IMR-90 (cell line): ENCODE results near the gene CHRNA1. TPM values are rescaled to one million over a fixed set of nuclear protein-coding genes. Genes with fewer than 3 reads are reported as not detected.

Experiments
- ATAC-seq: fragments of 200-7000 bp; cut with Tn5 transposase; 2 replicates; pipeline ENCODE4 v1.9.1; 2020; ENCODE audit warnings: low read depth, mild to moderate bottlenecking, moderate library complexity
- BruUV-seq: library from RNA; stranded (reverse); fragments of 400-500 nt; replicated peaks from 2 replicates; lab custom pipeline; 2021; lab: Mats Ljungman, UMichigan
- CTCF ChIA-PET: fragments of 300-600 bp; formaldehyde crosslinking; extraction: SDS; loops from one replicate; lab custom pipeline; 2021; ENCODE audit warnings: antibody characterized with exemption; lab: Yijun Ruan, JAX
- POLR2A ChIA-PET: fragments of 300-600 bp; sonication (Branson Sonifier 250); formaldehyde crosslinking; loops from one replicate; lab custom pipeline; 2022; ENCODE audit warnings: antibody characterized with exemption; ENCODE audit not compliant: unreplicated experiment; lab: Charles Lee
- DNase-seq: peaks from one replicate; pipeline ENCODE4 v3.0.0; 2013
- H2AFZ ChIP-seq: replicated peaks from 2 replicates; pipeline ENCODE3; 2013; ENCODE audit warnings: low read length, mild to moderate bottlenecking; ENCODE audit not compliant: poor library complexity
- H2AK5ac ChIP-seq: 2 replicates; pipeline ENCODE4 v1.6.1; 2013; ENCODE audit warnings: low read depth, low read length, inconsistent platforms
- H2AK9ac ChIP-seq: replicated peaks from 2 replicates; pipeline ENCODE3; 2013; ENCODE audit warnings: mild to moderate bottlenecking, low read depth, low read length, moderate library complexity; ENCODE audit not compliant: poor library complexity
- H2BK120ac ChIP-seq: 2 replicates; pipeline ENCODE4 v1.6.1; 2013; ENCODE audit warnings: low read depth, low read length, inconsistent platforms
- H2BK15ac ChIP-seq: 3 replicates; pipeline ENCODE4 v1.6.1; 2013; ENCODE audit warnings: low read depth, low read length, inconsistent platforms
- H2BK20ac ChIP-seq: 2 replicates; pipeline ENCODE4 v1.6.1; 2013; ENCODE audit warnings: low read depth, mild to moderate bottlenecking, inconsistent platforms, low read length, moderate library complexity
- H2BK5ac ChIP-seq: 2 replicates; pipeline ENCODE4 v1.6.1; 2013; ENCODE audit warnings: mild to moderate bottlenecking, low read depth, low read length, inconsistent platforms; ENCODE audit not compliant: poor library complexity, severe bottlenecking
- H3K14ac ChIP-seq: replicated peaks from 2 replicates; pipeline ENCODE4 v1.6.1; 2013; ENCODE audit warnings: low read depth, low read length, inconsistent platforms
- H3K18ac ChIP-seq: 2 replicates; pipeline ENCODE4 v1.6.1; 2013; ENCODE audit warnings: low read depth, low read length, control low read depth
- H3K23ac ChIP-seq: 2 replicates; pipeline ENCODE4 v1.6.1; 2013; ENCODE audit warnings: low read depth, low read length, inconsistent platforms
- H3K27ac ChIP-seq: 2 replicates; pipeline ENCODE4 v1.5.1; 2013; ENCODE audit warnings: mild to moderate bottlenecking, control low read depth, low read length; ENCODE audit not compliant: insufficient read depth
- H3K27me3 ChIP-seq: 2 replicates; pipeline ENCODE4 v1.6.1; 2013; ENCODE audit warnings: low read length; ENCODE audit not compliant: control insufficient read depth, insufficient read depth
- H3K36me3 ChIP-seq: 2 replicates; pipeline ENCODE4 v1.6.1; 2013; ENCODE audit warnings: low read length, mixed read lengths; ENCODE audit not compliant: control insufficient read depth, insufficient read depth
- H3K4ac ChIP-seq: 2 replicates; pipeline ENCODE4 v1.6.1; 2013; ENCODE audit warnings: low read depth, low read length, inconsistent platforms
- H3K4me1 ChIP-seq: 2 replicates; pipeline ENCODE4 v1.6.1; 2013; ENCODE audit warnings: low read length, mixed read lengths; ENCODE audit not compliant: control insufficient read depth, insufficient read depth
- H3K4me2 ChIP-seq: 2 replicates; pipeline ENCODE4 v1.6.1; 2013; ENCODE audit warnings: low read depth, mild to moderate bottlenecking, control low read depth, low read length, moderate library complexity
- H3K4me3 ChIP-seq: 2 replicates; pipeline ENCODE4 v1.5.1; 2013; ENCODE audit warnings: low read depth, mild to moderate bottlenecking, control low read depth, low read length, moderate library complexity; ENCODE audit not compliant: insufficient read depth
- H3K56ac ChIP-seq: 2 replicates; pipeline ENCODE4 v1.6.1; 2013; ENCODE audit warnings: low read length, inconsistent platforms; ENCODE audit not compliant: insufficient read depth; ENCODE audit errors: extremely low read depth
- H3K79me1 ChIP-seq, 2 experiments: 2 replicates each; pipeline ENCODE4 v1.6.1; 2013; ENCODE audit warnings: low read length in 2 of 2, inconsistent platforms in 1 of 2, low read depth in 1 of 2
- H3K9ac ChIP-seq: 2 replicates; pipeline ENCODE4 v1.6.1; 2013; ENCODE audit warnings: low read depth, low read length, control low read depth
- H3K9me1 ChIP-seq: 2 replicates; pipeline ENCODE4 v1.6.1; 2013; ENCODE audit warnings: low read length, inconsistent platforms; ENCODE audit not compliant: insufficient read depth
- H3K9me3 ChIP-seq: 2 replicates; pipeline ENCODE4 v1.6.1; 2013; ENCODE audit warnings: low read length; ENCODE audit not compliant: control insufficient read depth, insufficient read depth
- H4K20me1 ChIP-seq: 2 replicates; pipeline ENCODE4 v1.6.1; 2013; ENCODE audit warnings: low read length, inconsistent platforms; ENCODE audit not compliant: insufficient read depth
- H4K5ac ChIP-seq: 2 replicates; pipeline ENCODE4 v1.6.1; 2013; ENCODE audit warnings: mild to moderate bottlenecking, low read depth, low read length, control low read depth
- H4K8ac ChIP-seq, 2 experiments: 2 replicates each; pipeline ENCODE4 v1.6.1; 2013; ENCODE audit warnings: low read depth in 2 of 2, low read length in 2 of 2, control low read depth in 1 of 2, inconsistent platforms in 1 of 2
- H4K91ac ChIP-seq: 2 replicates; pipeline ENCODE4 v1.6.1; 2013; ENCODE audit warnings: low read depth, low read length, inconsistent platforms; ENCODE audit not compliant: insufficient read depth
- BHLHE40 ChIP-seq: fragments of 150-350 bp; IDR thresholded peaks from 2 replicates; pipeline ENCODE4 v1.6.1; 2016; ENCODE audit warnings: mild to moderate bottlenecking, low read depth, low read length
- CEBPB ChIP-seq: IDR thresholded peaks from 2 replicates; pipeline ENCODE4 v1.6.1; 2012; ENCODE audit warnings: low read depth, low read length, improper control_type of control experiment
- FOS ChIP-seq: fragments of 150-350 bp; IDR thresholded peaks from 2 replicates; pipeline ENCODE4 v1.6.1; 2016; ENCODE audit warnings: low read depth, low read length
- MAFK ChIP-seq: IDR thresholded peaks from 2 replicates; pipeline ENCODE4 v1.6.1; 2012; ENCODE audit warnings: low read depth, low read length, improper control_type of control experiment
- NFE2L2 ChIP-seq: fragments of 150-350 bp; IDR thresholded peaks from 2 replicates; pipeline ENCODE4 v1.6.1; 2016; ENCODE audit warnings: low read depth, mild to moderate bottlenecking, low read length
- POLR2A ChIP-seq: IDR thresholded peaks from 2 replicates; pipeline ENCODE4 v1.6.1; 2012; ENCODE audit warnings: mild to moderate bottlenecking, low read depth, low read length
- RAD21 ChIP-seq: IDR thresholded peaks from 2 replicates; pipeline ENCODE4 v1.6.1; 2012; ENCODE audit warnings: low read length, improper control_type of control experiment
- SMC3 ChIP-seq: fragments of 150-350 bp; IDR thresholded peaks from 2 replicates; pipeline ENCODE4 v1.6.1; 2016; ENCODE audit warnings: low read depth, mild to moderate bottlenecking, antibody characterized with exemption, low read length, moderate library complexity
- WGBS, 2 experiments: methylation state at CpG; one replicate each; pipeline versions ENCODE4 v1.1.5 to v1.1.7; 2013; ENCODE audit warnings: missing lambda C conversion rate in 2 of 2; ENCODE audit not compliant: insufficient read length in 1 of 2; ENCODE audit errors: extremely low coverage in 2 of 2; 5-methylcytosine and 5-hydroxymethylcytosine counted together
- dilution Hi-C: fragments of 300-500 bp; cut with HindIII; formaldehyde crosslinking; loops from one replicate; pipeline ENCODE4 v1.14.3; 2018; ENCODE audit warnings: low sequenced_read_pairs; ENCODE audit not compliant: unreplicated experiment
- in situ Hi-C: fragments of 300-500 bp; cut with MboI; formaldehyde crosslinking; loops from 3 replicates; pipeline ENCODE4 v1.14.3; 2019; ENCODE audit warnings: low sequenced_read_pairs, inconsistent platforms, mixed read lengths
- intact Hi-C: fragments of 100-400 bp; cut with micrococcal nuclease; formaldehyde crosslinking; loops from 2 replicates; pipeline ENCODE4 v1.10.0; 2022
- polyA plus RNA-seq, 3 experiments: library from polyadenylated mRNA; depleted of rRNA; stranded (reverse); fragments of >200 nt; gene quantifications; 2 replicates each; pipeline ENCODE4 v1.2.3, GENCODE V29; 2012; ENCODE audit warnings: low replicate concordance in 1 of 3
- total RNA-seq: library from RNA; depleted of rRNA; stranded (reverse); fragments of >200 nt; gene quantifications from 2 replicates; pipeline ENCODE4 v1.2.3, GENCODE V29; 2012
- TF ChIP-seq, protein P1 (sequence below): conservative IDR thresholded peaks from 2 replicates; pipeline ENCODE4 v1.5.1; 2012; ENCODE audit warnings: mild to moderate bottlenecking, low read depth, low read length, improper control_type of control experiment

CHRNA1 gene
- total and polyA plus RNA-seq, 2 of the 4 experiments (the other 2 are of a cell fraction) = 0.75 to 0.90 TPM

- Histone ChIP-seq H2AK5ac (peak overlapping the region; percentile 40; the same call in 1 of the 2 replicates), H3K4me2 (no peak overlapping the region), H3K4me1 (peaks cover 20% of the 10 kb centered on the region), H2AFZ (no peak overlapping the region), H2BK20ac (peak overlapping the region; percentile 18; the same call in 1 of the 2 replicates), H3K4ac (peak overlapping the region; percentile 15), H2BK15ac (0 out of 3 replicates have a peak overlapping the region, but pooled peaks have one; percentile 22), H4K20me1 (no peaks in the 10 kb centered on the region), H3K27ac (peak overlapping the region; percentile 9; the same call in 1 of the 2 replicates), H3K18ac (peak overlapping the region; percentile 16; the same call in 1 of the 2 replicates), H4K5ac (peak overlapping the region; percentile 28; the same call in 1 of the 2 replicates), H4K91ac (peak overlapping the region; percentile 50), H2BK120ac (peak overlapping the region; percentile 61), H3K9ac (no peak overlapping the region), H3K27me3 (no peaks in the 10 kb centered on the region), H3K4me3 (no peak overlapping the region), H3K56ac (no peak overlapping the region), H3K9me3 (no peaks in the 10 kb centered on the region), H3K79me1 (peaks cover 0 to 22% of the 10 kb centered on the region in 2 experiments; a peak in 2 of 4 replicates), H3K9me1 (peaks cover 11% of the 10 kb centered on the region), H2AK9ac (no peak overlapping the region), H4K8ac (no peak overlapping the region; a peak in 1 of 4 replicates), H3K14ac (peak overlapping the region; percentile 51), H3K36me3 (peaks cover 23% of the 10 kb centered on the region), H3K23ac (peak overlapping the region; percentile 80), H2BK5ac (no peak overlapping the region)
- dilution Hi-C loops (no loop called here), in situ Hi-C loops (no loop called here), intact Hi-C loops (no loop called here)
- ChIA-PET POLR2A (no interaction called here), CTCF (interaction anchor here (1.5 kb wide), 1 partner anchor 30 kb away, joined by 3 read pairs; no protein-coding TSS in a partner anchor)
- TF ChIP-seq CEBPB (no peak), POLR2A (no peak), RAD21 (no peak), MAFK (no peak), FOS (no peak), NFE2L2 (no peak), SMC3 (no peak), BHLHE40 (no peak)
- TF ChIP-seq, protein P1, sequence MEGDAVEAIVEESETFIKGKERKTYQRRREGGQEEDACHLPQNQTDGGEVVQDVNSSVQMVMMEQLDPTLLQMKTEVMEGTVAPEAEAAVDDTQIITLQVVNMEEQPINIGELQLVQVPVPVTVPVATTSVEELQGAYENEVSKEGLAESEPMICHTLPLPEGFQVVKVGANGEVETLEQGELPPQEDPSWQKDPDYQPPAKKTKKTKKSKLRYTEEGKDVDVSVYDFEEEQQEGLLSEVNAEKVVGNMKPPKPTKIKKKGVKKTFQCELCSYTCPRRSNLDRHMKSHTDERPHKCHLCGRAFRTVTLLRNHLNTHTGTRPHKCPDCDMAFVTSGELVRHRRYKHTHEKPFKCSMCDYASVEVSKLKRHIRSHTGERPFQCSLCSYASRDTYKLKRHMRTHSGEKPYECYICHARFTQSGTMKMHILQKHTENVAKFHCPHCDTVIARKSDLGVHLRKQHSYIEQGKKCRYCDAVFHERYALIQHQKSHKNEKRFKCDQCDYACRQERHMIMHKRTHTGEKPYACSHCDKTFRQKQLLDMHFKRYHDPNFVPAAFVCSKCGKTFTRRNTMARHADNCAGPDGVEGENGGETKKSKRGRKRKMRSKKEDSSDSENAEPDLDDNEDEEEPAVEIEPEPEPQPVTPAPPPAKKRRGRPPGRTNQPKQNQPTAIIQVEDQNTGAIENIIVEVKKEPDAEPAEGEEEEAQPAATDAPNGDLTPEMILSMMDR = no peak
- no peak for ATAC-seq
- no TSS peak for BruUV-seq
- no CpG with 5 or more reads among the region's 1 CpG for WGBS, 2 experiments
- DNase-seq = no peak
Observed at GRCh38 chr2:174805803-174806202, 41.5 kb upstream of the CHRNA1 start.
